Gastrocnemius medialis (tissue), 4 donors: ENCODE measurements around the gene SMYD5.

Source experiments
- CTCF ChIP-seq, 5 experiments: fragments of 450-650 bp in 3 of 5; fragments of 200-600 bp in 2 of 5; sonication (generic) in 2 of 5; IDR thresholded peaks in 4 of 5; conservative IDR thresholded peaks in 1 of 5; 1 replicate in 4 of 5; 2 replicates in 1 of 5; pipeline ENCODE4 v1.5.1; 2016 to 2019; ENCODE audit warnings: antibody characterized with exemption in 5 of 5, mild to moderate bottlenecking in 3 of 5, moderate library complexity in 3 of 5
- POLR2A ChIP-seq, 2 donors: fragments of 450-650 bp; IDR thresholded peaks; one replicate each; pipeline ENCODE4 v1.6.1; 2017; ENCODE audit warnings: antibody characterized with exemption in 2 of 2, mild to moderate bottlenecking in 2 of 2, moderate library complexity in 2 of 2

- no peak for TF ChIP-seq CTCF (IDR thresholded peaks at IDR 0.05 in 4 of 5, conservative IDR thresholded peaks at IDR 0.05 in 1 of 5)
- no peak for TF ChIP-seq POLR2A (IDR thresholded peaks at IDR 0.05)
Observed at GRCh38 chr2:73202156-73203054, 11.6 kb upstream of the SMYD5 start, which contains the start of gene NOTO.
